ENCODE results near the gene SNURF.
A peak's percentile ranks its signal among the peaks of the same experiment; 100 is the strongest.
"Not testable (repeated sequence)": the region's sequence is repeated elsewhere in the genome, so short reads cannot be mapped to it uniquely, and the experiment has no call there.

Gene SNURF, protein sequence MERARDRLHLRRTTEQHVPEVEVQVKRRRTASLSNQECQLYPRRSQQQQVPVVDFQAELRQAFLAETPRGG

DNA sequence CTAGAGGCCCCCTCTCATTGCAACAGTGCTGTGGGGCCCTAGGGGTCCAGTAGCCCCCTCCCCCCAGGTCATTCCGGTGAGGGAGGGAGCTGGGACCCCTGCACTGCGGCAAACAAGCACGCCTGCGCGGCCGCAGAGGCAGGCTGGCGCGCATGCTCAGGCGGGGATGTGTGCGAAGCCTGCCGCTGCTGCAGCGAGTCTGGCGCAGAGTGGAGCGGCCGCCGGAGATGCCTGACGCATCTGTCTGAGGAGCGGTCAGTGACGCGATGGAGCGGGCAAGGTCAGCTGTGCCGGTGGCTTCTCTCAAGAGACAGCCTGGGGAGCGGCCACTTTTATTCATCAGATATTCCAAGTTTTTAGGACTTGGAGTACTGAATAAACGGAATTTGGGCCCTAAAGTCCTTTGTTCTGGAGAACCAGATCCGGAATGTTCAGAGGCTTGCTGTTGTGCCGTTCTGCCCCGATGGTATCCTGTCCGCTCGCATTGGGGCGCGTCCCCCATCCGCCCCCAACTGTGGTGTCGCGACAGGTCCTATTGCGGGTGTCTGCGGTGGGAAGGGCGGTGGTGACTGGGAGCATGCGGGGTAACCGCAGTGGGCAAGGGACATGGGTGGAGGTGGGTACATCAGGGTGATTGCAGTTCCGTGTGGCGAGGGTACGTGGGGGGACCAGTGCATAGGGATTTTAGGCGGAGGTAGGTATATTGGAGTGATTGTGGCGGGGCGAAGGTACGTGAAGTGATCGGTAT, at the start of gene SNURF, which contains the start of gene SNRPN:
SNURF (plus strand) TSS at position 205 of the 748 bp plus-strand sequence; CDS start at position 267, 62 bp downstream.
SNRPN (plus strand) TSS at position 205 of the 748 bp plus-strand sequence. CDS start 19,467 bp downstream, outside the sequence.
- peak; percentile 45 for DNase-seq

DNA sequence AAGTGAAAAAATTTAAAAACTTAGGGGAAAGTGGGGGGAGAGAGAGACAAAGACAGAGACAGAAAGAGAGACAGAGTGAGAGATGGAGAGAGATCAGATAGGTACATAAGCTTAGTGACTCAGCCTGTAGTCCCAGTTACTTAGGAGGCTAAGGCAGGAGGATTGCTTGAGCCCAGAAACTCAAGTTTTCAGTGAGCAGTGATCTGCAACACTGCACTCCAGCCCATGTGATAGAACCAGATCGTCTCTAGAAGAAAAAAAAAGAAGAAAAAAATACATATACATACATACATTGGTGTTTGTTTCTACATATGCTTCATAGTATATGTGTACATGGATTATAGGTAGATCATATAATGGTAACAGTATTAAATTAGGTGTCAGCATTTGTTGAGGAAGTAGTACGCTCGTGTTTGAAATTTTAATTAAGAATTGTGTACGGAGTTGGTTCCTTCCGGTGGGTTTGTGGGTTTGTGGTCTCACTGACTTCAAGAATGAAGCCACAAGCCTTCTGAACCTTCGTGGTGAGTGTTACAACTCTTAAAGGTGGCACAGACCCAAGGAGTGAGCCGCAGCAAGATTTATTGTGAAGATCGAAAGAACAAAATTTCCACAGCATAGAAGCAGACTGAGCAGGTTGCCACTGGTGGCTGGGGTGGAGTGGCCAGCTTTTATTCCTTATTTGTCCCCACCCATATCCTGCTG, 38.3 kb upstream of the SNURF start:
- no peak for DNase-seq

DNA sequence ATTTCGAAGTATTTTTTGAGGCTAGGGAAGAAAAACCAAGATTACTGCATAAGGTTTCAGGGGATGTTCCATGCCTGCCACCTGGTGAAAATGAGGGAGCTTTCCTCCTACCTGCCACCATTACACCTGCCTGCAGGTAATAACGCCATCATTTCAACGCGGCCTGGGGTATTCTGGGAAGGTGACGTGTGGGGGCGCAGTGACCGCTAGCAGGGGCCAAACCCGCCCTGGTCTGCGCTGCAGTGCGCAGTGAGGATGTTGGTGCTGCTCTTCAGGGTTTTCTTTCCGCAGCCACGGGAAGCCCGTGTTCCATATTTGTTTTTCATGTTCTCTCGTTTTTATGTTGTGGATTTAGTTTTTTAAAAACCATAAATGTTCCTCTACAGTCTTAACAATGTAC, 37.4 kb upstream of the SNURF start:
- no peak for DNase-seq

DNA sequence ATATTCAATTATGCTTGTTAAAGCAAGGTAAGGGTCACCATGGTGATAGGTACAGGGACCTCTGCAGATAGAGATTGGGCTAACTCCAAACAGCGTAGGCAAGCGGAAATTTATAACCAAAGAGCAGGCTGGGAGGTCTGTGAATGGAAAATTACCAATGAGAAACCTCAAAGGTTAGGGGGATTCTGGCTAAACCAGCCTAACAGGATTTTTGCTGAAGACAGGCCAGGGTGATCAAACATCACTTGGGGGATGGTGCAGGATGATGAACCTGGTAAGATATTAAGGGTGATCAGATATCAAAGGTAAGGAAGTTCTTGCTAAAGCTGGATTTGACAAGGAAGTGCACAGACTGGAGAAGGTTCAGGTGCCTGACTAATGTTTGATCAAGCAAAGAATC, 35.3 kb upstream of the SNURF start:
- DNase-seq: no peak

DNA sequence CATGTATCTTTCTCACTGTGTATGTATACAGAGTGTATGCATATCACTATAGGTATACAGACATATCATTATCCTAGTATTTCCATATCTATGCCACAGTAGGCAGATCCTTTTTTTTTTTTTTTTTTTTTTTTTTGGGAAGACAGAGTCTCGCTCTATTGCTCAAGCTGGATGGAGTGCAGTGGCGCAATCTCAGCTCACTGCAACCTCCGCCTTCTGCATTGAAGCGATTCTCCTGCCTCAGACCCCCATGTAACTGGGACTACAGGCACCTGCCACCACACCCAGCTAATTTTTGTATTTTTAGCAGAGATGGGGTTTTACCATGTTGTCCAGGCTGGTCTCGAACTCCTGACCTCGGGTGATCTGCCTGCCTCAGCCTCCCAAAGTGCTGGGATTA, 32.0 kb upstream of the SNURF start:
- DNase-seq: not testable (repeated sequence)

DNA sequence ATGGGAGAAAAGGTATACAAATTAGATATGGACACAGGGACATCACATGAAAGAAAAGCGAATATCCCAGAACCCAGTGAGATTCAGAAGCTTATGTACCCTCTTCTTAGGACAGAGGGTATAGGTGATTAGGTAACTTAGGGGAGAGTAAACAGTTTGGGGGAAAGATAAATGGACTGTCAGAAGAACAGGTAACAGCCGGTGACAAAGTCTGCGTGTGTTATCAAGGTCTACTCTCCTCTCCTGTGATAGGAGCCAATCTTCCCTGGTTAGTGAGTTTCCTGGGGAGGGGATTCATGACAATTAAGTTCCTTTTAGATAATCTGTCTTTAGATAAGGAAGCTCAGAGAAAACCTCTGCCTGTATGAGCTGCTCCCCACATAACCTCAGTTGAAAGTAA, 30.6 kb upstream of the SNURF start:
- no peak for DNase-seq

DNA sequence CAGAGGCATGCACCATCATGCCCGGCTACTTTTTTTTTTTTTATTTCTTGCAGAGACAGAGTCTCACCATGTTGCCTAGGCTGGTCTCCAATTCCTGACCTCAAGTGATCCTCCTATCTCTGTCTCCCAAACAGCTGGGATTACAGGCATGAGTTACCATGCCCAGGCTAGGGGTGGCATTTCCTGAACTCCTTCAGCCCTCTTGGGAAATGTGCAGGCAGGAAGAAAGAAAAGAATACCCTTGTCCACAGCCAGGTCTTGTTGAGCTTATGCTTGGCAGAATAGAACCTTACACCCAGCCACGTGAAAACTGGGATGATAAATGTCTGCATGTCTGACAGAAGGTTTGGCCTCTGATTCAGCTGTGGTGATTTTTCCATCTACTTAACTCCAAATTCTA, 30.2 kb upstream of the SNURF start:
- no peak for DNase-seq

DNA sequence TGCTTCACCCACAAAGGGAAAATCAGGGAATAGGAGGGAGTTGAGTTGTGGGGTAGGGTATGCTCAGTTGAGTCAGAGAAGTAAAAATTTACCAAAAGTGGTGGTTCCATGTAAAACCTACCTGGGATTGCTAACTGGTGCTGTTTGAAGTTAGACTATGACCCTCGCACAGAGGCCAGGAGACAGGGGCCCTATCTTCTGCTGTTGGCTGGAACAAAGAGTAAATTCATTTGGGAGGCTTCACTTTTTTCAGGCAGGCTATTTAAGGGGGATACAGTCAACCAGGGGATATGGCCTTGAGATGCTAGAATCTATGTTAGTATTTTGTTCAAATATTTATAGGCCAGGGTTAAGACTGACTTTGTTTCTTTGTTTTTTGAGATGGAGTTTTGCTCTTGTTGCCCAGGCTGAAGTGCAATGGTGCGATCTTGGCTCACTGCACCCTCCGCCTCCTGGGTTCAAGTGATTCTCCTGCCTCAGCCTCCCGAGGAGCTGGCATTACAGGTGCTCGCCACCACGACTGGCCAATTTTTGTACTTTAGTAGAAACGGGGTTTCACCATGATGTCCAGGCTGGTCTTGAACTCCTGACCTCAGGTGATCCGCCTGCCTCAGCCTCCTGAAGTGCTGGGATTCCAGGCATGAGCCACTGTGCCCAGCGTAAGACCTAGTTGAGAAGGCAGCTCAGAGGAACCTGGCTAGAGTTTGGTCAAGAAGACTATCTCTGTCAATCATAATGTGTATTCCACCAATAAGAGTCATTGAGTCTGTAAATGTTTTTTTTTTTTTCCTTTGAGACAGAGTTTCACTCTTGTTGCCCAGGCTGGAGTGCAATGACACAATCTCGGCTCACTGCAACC, 22.7 kb upstream of the SNURF start:
- DNase-seq: not testable (repeated sequence)

DNA sequence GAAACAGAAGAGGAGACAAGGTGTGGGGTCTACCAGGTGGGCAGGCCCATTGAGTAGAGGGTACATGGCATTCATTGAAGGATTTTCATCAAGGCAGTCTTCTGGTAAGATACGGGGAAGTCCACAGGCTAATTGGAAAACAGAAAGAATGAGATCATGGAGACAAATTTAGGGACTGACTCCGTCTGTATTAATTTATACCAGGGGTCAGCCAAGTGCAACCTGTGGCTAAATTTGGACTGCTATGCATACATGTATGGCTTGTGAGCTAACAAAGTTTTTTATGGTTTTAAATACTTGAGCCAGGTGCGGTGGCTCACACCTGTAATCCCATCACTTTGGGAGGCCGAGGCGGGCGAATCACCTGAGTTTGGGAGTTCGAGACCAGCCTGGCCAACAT, 21.1 kb upstream of the SNURF start:
- no peak for DNase-seq

DNA sequence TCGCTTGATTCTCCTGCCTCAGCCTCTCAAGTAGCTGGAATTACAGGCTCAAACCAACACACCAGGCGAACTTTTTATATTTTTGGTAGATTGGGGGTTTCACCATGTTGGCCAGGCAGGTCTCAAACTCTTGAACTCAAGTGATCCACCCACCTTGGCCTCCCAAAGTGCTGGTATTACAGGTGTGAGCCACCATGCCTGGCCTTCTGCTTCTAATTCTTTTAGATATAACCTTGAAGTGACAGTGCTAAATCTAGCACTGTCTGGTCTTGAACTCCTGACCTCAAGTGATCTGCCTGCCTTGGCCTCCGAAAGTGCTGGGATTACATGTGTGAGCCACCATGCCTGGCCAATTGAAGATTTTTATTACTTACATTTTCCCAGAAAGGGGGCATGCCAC, 16.6 kb upstream of the SNURF start:
- not testable (repeated sequence) for DNase-seq

DNA sequence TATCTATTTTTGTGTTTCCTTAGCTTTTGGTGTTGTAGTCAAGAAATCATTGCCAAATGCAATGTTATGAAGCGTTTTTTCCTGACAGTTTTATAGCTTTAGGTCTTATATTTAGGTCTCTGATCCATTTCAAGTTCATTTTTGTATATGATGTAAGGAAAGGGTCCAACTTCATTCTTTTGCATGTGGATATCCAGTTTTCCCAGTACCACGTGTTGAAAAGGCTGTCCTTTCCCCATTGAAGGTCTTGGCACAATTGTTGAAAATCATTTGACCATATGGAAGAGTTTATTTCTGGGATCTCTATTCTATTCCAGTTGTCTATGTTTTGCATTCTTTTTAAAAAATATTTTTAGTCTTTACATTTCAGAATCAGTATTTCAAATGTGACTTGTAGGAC, 14.6 kb upstream of the SNURF start:
- DNase-seq: no peak

DNA sequence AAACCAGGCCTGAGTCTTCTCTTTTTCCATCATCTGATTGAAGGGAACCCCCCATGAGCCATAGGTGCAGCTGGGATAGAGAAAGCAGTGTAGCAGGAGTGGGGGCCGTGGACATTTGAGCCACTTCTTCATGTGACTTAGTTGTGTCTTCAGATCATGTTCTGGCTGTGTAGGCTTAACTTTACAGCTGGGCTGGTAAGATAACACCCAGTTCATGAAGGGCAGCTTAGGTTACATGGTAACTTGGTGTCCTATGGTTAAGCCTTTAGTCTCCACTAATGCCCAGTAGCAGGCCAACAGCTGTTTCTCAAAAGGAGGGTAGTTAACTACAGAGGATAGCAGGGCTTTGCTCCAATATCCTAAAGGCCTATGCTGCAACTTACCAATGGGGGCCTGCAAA, 11.4 kb upstream of the SNURF start:
- DNase-seq: no peak

DNA sequence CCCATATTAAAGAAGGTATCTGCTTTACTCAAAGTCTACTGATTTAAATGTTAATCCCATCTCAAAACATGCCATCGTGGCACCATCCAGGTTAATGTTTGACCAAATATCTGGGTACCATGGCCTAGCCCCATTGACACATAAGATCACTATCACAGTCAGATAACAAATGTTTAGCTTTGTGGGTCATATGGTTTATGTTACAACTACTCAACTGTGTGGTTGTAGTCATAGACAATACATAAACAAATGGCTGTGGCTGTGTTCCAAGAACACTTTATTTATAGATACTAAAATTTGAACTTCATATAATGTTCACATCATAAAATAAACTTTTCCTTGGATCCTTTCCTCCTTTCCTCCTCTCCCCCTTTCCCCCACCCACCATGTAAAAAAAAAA, 9.8 kb upstream of the SNURF start:
- no peak for DNase-seq

DNA sequence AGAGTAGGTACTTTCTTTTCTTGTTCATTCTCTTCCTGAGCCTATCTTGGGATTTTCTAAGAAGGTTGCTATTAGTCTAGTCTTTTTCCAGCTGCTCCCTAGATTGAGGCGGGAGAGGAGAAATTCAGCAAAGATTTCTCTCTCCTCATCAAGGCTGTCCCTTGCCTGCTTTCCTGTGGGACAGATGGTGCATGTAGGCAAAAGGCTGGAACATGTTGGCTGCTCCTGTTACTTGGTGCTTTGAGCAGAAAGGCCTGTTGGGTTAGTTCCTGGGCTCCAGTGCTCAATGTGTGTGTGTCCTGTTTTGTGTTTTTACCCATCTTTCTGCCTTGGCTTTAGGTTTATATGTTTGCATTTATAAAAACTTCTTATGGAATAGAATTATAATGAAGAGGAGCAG, 9.1 kb upstream of the SNURF start:
- DNase-seq: no peak

DNA sequence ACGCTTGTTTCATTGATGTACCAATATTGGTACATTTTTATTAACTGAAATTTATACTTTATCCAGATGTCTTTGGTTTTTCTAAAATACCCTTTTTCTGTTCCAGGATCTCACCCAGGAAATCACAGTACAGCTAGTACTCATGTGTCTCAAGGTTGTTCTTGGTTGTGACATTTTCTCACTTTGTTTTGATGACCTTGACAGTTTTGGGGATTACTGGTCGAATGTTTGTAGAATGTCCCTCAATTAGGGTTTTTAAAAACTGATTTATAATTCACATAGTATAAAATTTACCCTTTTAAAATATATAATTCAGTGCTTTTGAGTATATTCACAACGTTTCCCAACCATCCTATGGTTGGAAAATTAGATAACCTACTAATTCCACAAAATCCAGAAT, 6.3 kb upstream of the SNURF start:
- DNase-seq: no peak

DNA sequence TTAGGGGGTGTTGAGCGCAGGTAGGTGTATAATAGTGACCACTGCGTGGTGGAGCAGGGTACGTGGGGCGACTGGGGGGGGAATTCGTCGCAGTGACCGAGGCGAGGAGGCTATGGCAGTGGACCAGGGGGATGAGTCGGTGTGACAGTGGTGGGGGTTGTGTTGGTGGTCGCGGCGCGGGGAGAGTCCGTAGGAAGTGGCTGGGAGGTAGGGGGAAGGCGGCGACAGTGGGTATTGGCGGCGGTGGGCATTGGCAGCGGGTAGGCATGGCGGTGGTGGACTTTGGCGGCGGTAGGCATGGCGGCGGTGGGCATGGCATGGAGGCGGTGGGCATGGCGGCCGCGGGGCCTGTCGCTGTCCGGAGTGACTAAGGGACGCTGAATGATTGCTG, 739 bp downstream of the SNURF start:
- DNase-seq: no peak

DNA sequence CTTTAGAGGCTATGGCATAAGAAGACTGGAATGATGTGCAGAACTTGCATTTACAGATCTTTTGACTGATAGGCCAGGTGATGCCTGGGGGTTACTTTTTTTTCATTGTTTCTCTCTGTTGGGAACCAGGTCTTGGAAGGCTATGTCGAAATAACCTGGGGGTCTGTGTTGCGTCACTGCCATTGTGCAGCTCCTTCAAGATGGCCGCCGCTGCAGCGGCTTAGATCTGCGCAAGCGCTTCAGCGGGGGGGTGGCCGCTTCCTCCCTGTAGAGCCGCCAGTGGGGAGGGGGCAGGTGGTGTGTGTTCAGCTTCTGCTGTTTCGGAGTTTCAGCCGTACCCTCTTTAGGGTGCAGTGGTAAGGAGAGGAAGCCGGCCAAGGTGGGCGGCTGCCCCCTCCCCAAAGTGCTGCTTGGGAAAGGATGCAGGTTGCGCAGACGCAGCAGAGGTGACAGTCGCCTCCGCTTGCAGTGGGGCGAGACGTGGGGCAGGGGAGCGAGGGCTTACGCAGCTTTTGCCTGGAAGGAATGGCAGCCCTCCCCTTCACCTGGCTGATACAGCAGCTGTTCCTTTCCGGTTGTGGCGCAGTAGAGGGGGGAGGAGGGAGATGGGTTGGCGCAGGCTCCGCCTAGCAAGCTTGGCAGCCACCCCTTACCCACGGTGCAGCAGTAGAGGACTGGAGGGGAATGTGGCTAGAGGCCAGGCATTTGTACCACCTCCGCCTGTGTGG, 1.5 kb downstream of the SNURF start:
- peak; percentile 52 for DNase-seq

DNA sequence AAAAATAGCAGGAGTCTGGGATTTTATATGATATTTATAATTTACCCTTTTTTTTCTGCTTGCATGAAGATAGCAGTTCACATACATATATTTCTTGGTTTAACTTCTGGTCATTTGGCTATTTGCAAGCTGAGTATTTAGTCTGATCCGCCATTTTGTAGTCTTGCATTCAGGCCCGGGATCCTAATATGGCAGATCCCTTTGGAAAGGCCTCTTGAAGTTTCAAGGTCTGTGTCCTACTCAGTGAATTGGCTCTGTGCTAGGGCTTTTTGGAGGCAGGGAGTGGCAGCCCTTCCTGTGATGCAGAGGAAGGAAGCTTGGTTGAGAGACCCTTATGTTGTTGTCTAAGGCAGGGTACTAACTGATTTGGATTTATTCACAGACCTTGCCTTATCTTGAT, 2.9 kb downstream of the SNURF start:
- no peak for DNase-seq

DNA sequence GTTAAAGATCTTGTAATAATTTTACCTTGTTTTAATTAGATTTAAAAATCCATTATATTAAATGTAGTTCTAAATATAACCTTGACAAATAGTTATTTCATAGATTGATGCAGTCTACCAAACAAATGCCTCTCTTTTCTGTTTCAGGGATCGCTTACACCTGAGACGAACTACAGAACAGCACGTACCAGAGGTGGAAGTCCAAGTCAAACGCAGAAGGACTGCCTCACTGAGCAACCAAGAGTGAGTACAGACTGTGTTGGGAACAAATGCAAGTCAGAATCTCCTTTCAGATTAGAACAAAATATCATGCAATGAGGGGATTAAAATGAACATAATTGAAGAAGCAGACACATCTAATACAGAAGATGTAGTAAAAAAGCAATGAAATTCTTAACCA, 7.2 kb downstream of the SNURF start:
- DNase-seq: no peak

DNA sequence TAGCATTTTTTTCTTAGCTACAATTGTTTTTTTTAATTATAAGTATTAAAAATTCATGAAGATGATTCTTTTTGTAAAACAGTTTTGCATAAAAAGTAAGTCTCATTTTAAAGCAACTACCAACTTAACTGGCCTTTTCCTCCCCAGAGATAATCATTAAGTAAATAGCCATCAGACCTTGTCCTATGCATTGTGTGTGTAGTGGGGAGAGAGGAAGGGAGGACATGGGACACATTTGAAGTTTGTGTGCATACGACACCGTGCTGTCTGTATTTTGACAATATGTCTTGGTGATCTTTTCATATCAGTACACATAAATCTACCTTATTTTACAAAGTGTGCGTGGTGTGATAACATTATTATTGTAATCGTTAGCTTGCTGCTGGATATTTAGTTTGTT, 8.1 kb downstream of the SNURF start:
- DNase-seq: no peak

DNA sequence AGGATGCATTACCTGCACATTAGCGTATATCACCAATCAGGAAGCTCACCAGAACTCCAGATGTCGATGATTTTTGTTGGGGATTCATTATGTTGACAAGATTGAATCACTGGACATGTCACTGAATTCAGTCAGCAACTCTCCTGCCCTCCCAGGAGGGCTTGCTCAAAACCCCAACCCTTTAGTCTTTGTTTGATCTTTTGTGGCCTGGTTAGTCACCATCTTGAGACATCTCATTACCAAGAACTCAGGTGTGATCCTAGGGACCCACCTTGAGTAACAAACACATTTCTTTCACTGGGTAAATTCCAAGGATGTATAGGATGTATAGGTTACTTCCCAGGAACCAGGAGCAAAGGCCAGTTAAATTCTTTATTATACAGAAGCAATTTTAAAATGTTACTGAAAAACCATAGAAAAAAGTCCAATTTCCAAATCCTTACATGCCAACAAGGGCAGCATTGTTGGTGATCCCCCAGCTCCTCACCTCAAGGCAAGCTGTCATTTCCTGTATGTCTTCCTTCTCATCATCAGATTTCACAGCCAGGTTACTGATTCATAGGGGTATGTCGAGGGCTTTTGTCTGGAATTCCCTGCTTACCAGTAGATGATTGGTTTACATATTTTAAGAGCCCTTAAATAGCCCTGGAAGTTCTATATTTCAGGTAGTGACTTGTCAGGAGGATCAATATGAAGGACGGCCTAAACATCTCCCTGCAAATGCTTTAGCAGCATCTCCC, 11.7 kb downstream of the SNURF start:
- no peak for DNase-seq

DNA sequence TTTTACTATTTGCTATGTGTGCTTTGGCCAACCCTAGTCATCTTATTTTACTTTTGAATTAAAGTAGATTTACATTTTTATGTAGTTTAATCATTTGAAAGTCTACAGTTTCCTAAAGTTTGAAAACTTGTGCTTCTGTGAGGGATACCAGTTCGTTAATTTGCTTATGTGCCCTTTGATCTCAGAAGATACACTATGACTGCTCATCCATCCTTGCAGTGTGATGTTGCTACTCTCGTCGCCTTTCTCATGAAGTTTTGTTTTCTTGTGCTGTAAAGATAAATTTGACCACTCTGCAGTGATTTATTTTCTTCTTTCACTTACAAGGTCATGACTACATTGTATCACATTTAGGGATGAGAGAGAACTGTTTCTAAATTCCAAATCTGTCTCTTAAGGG, 16.3 kb downstream of the SNURF start:
- no peak for DNase-seq

All from NK-92 treated with Interleukin-12 subunit alpha and Interleukin-12 subunit beta, amount 100 ng/mL, for 24 hours (cell line).